ENCODE results near the gene KRTAP6-1.

Gene KRTAP6-1

GRCh38 chr21:30634906-30635305 lies 21.2 kb upstream of the KRTAP6-1 start, which contains the start of gene KRTAP20-2:
KRTAP20-2 (plus strand) TSS chr21:30635206; CDS start chr21:30635264, 58 bp downstream.
- ATAC-seq (ENCODE audit: low read depth): no peak

GRCh38 chr21:30629200-30629599 lies 15.5 kb upstream of the KRTAP6-1 start:
- H3K4me3 ChIP-seq (ENCODE audit: severe bottlenecking): no peak overlapping the region
- H3K27ac ChIP-seq (ENCODE audit: poor library complexity, severe bottlenecking): no peak overlapping the region
- H3K9me3 ChIP-seq (ENCODE audit: severe bottlenecking): no peaks in the 10 kb centered on the region
- H3K4me1 ChIP-seq (ENCODE audit: insufficient read depth, poor library complexity, severe bottlenecking): no peaks in the 10 kb centered on the region
- no peak for ATAC-seq (ENCODE audit: low read depth)
- no peak for TF ChIP-seq CTCF (IDR thresholded peaks at IDR 0.05; ENCODE audit: poor library complexity, severe bottlenecking)
- H3K36me3 ChIP-seq (ENCODE audit: low read depth): no peaks in the 10 kb centered on the region
- H3K27me3 ChIP-seq (ENCODE audit: insufficient read depth, poor library complexity, severe bottlenecking): no peaks in the 10 kb centered on the region
- DNase-seq (ENCODE audit: low spot score): no peak

More at GRCh38 chr21:30634906-30635305, 21.2 kb upstream of the KRTAP6-1 start, which contains the start of gene KRTAP20-2:
- no peak for DNase-seq (ENCODE audit: low spot score)
- no peak within 1 kb of the TSS for H3K27ac ChIP-seq (ENCODE audit: poor library complexity, severe bottlenecking)
- H3K4me3 ChIP-seq (ENCODE audit: severe bottlenecking): no peak within 1 kb of the TSS
- no peaks in the 10 kb centered on the region for H3K4me1 ChIP-seq (ENCODE audit: insufficient read depth, poor library complexity, severe bottlenecking)
- no peaks in the 10 kb centered on the region for H3K36me3 ChIP-seq (ENCODE audit: low read depth)
- TF ChIP-seq CTCF (IDR thresholded peaks at IDR 0.05; ENCODE audit: poor library complexity, severe bottlenecking): no peak
- no peaks in the 10 kb centered on the region for H3K9me3 ChIP-seq (ENCODE audit: severe bottlenecking)
- H3K27me3 ChIP-seq (ENCODE audit: insufficient read depth, poor library complexity, severe bottlenecking): no peaks in the 10 kb centered on the region

GRCh38 chr21:30628109-30628508 lies 14.4 kb upstream of the KRTAP6-1 start:
- H3K9me3 ChIP-seq (ENCODE audit: severe bottlenecking): no peaks in the 10 kb centered on the region
- ATAC-seq (ENCODE audit: low read depth) (no peak), DNase-seq (ENCODE audit: low spot score) (no peak)
- H3K36me3 ChIP-seq (ENCODE audit: low read depth): no peaks in the 10 kb centered on the region
- no peak overlapping the region for H3K27ac ChIP-seq (ENCODE audit: poor library complexity, severe bottlenecking)
- no peak for TF ChIP-seq CTCF (IDR thresholded peaks at IDR 0.05; ENCODE audit: poor library complexity, severe bottlenecking)
- no peak overlapping the region for H3K4me3 ChIP-seq (ENCODE audit: severe bottlenecking)
- H3K4me1 ChIP-seq (ENCODE audit: insufficient read depth, poor library complexity, severe bottlenecking): no peaks in the 10 kb centered on the region
- H3K27me3 ChIP-seq (ENCODE audit: insufficient read depth, poor library complexity, severe bottlenecking): no peaks in the 10 kb centered on the region

GRCh38 chr21:30625449-30626165 lies 11.9 kb upstream of the KRTAP6-1 start:
- H3K36me3 ChIP-seq (ENCODE audit: low read depth): no peaks in the 10 kb centered on the region
- no peaks in the 10 kb centered on the region for H3K9me3 ChIP-seq (ENCODE audit: severe bottlenecking)
- ATAC-seq (ENCODE audit: low read depth) (no peak), DNase-seq (ENCODE audit: low spot score) (no peak)
- TF ChIP-seq CTCF (IDR thresholded peaks at IDR 0.05; ENCODE audit: poor library complexity, severe bottlenecking): no peak
- H3K4me3 ChIP-seq (ENCODE audit: severe bottlenecking): no peak overlapping the region
- no peak overlapping the region for H3K27ac ChIP-seq (ENCODE audit: poor library complexity, severe bottlenecking)
- peaks cover 13% of the 10 kb centered on the region for H3K4me1 ChIP-seq (ENCODE audit: insufficient read depth, poor library complexity, severe bottlenecking)
- no peaks in the 10 kb centered on the region for H3K27me3 ChIP-seq (ENCODE audit: insufficient read depth, poor library complexity, severe bottlenecking)

- H3K36me3 ChIP-seq (ENCODE audit: low read depth): no peaks in the 10 kb centered on the region
- no peak for DNase-seq (ENCODE audit: low spot score)
- no peak overlapping the region for H3K4me3 ChIP-seq (ENCODE audit: severe bottlenecking)
- no peak for TF ChIP-seq CTCF (IDR thresholded peaks at IDR 0.05; ENCODE audit: poor library complexity, severe bottlenecking)
- peaks cover 23% of the 10 kb centered on the region for H3K4me1 ChIP-seq (ENCODE audit: insufficient read depth, poor library complexity, severe bottlenecking)
- no peaks in the 10 kb centered on the region for H3K9me3 ChIP-seq (ENCODE audit: severe bottlenecking)
- H3K27me3 ChIP-seq (ENCODE audit: insufficient read depth, poor library complexity, severe bottlenecking): no peaks in the 10 kb centered on the region
- ATAC-seq (ENCODE audit: low read depth): no peak
- H3K27ac ChIP-seq (ENCODE audit: poor library complexity, severe bottlenecking): no peak overlapping the region
These were observed 9.6 kb upstream of the KRTAP6-1 start for GRCh38 chr21:30623362-30623761.

Measured in RWPE2 (cell line).